ENCODE measurements around the gene DTX3L.

The DTX3L gene

DNA sequence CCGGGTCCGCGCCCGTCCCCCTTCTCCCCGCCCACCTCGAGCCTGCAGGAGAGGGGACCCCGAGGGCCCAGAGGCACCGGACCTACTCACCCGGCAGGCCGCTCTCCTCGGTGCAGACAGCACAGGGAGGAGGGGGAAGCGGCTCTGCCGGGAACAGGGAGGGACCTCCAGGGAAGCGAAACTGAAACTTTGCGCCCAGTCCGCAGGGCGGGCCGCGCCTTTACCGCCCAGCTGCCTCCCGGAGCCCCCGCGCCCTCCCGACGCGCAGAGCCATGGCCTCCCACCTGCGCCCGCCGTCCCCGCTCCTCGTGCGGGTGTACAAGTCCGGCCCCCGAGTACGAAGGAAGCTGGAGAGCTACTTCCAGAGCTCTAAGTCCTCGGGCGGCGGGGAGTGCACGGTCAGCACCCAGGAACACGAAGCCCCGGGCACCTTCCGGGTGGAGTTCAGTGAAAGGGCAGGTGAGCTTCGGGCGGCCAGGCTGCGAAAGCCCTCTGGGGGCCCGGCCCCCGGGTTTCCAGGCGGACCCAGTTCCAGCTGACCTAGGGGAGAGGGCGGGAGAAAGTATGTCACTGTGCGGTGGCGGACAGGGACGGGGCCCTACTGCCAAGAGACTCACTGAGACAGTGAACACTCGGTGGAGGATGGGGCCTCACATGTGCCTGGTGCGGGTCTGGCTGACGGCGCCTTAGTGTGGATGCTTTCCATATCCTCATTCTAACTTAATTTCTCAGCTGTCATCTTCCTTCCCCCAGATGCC is at the start of gene DTX3L, which contains the start of gene PARP9:
DTX3L (plus strand) TSS at position 184 of the 758 bp plus-strand sequence; CDS start at position 273, 89 bp downstream.
PARP9 (minus strand) TSS at position 146 of the 758 bp plus-strand sequence. CDS start 4,680 bp downstream, outside the sequence.
- CTCF ChIA-PET, result interaction anchor here (0.8 to 1.0 kb wide), 2 partner anchors 115 to 463 kb away, joined by 4 to 5 read pairs; partner anchors contain the start of gene SEMA5B

DNA sequence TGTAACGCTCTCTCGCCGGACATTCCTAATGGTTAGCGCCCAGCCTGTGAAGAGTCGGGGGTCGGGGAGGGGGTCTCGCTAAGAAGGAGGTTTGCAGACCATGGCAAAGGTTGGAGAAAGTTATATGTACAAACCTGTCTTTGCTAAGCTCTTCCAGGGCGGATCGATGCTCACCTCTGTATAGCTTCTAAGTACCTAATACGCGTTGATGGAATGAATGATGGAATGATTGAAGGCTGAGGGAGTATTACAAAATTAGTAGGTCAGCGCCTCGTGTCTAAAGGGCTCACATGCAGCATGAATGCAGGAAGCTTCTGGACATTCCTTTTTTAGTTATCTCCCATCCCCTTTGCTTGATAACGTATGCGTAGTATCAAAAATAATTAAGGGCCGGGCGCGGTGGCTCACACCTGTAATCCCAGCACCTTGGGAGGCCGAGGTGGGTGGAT is 49.1 kb upstream of the DTX3L start:
- no peak for DNase-seq (ENCODE audit: extremely low spot score)
- ChIA-PET CTCF (no interaction called here), POLR2A (interaction anchor here (0.6 to 1.9 kb wide), 12 partner anchors 9 to 164 kb away, joined by 3 to 8 read pairs (median 3); partner anchors contain the start of genes DTX3L, FAM162A, PARP9 and WDR5B)
- peak; percentile 41; the same call in 1 of the 2 replicates for TF ChIP-seq L3MBTL2 (conservative IDR thresholded peaks at IDR 0.05)
- no peak for TF ChIP-seq CTBP1 (IDR thresholded peaks at IDR 0.05; ENCODE audit: borderline replicate concordance)

More for the DNA sequence above, at the start of gene DTX3L, which contains the start of gene PARP9:
- peak; percentile 60 for DNase-seq (ENCODE audit: extremely low spot score)
- POLR2A ChIA-PET, result interaction anchor here (0.6 to 1.8 kb wide), 9 partner anchors 10 to 180 kb away, joined by 3 to 10 read pairs (median 3); partner anchors contain the start of genes FAM162A and KPNA1
- TF ChIP-seq L3MBTL2 (conservative IDR thresholded peaks at IDR 0.05) (peak; percentile 95), SP1 (IDR thresholded peaks at IDR 0.05) (no peak), ELF4 (IDR thresholded peaks at IDR 0.05) (no peak), ZNF384 (IDR thresholded peaks at IDR 0.05) (no peak), BHLHE40 (IDR thresholded peaks at IDR 0.05; ENCODE audit: borderline replicate concordance) (no peak)

GRCh38 chr3:122515870-122516269 is 48.3 kb upstream of the DTX3L start:
- CTCF ChIA-PET, result no interaction called here
- TF ChIP-seq ELF4 (IDR thresholded peaks at IDR 0.05) (no peak), CTBP1 (IDR thresholded peaks at IDR 0.05; ENCODE audit: borderline replicate concordance) (no peak), PKNOX1 (IDR thresholded peaks at IDR 0.05) (no peak), BHLHE40 (IDR thresholded peaks at IDR 0.05; ENCODE audit: borderline replicate concordance) (no peak), LEF1 (IDR thresholded peaks at IDR 0.05; ENCODE audit: borderline replicate concordance) (no peak), HDGF (IDR thresholded peaks at IDR 0.05; ENCODE audit: borderline replicate concordance) (no peak), SUZ12 (IDR thresholded peaks at IDR 0.05) (no peak), ARNT (IDR thresholded peaks at IDR 0.05) (no peak), NFRKB (IDR thresholded peaks at IDR 0.05) (no peak), FOXM1 (IDR thresholded peaks at IDR 0.05; ENCODE audit: borderline replicate concordance) (no peak), FOXA1 (IDR thresholded peaks at IDR 0.05) (no peak), ZNF384 (IDR thresholded peaks at IDR 0.05) (no peak), TARDBP (IDR thresholded peaks at IDR 0.05) (no peak), L3MBTL2 (conservative IDR thresholded peaks at IDR 0.05) (no peak), SP1 (IDR thresholded peaks at IDR 0.05) (no peak), FOXK2 (IDR thresholded peaks at IDR 0.05) (no peak)
- POLR2A ChIA-PET, result interaction anchor here (1.0 kb wide), 1 partner anchor 10 kb away, joined by 3 read pairs; no protein-coding TSS in a partner anchor
- no peak for DNase-seq (ENCODE audit: extremely low spot score)

GRCh38 chr3:122516846-122517360 is 47.2 kb upstream of the DTX3L start:
- CTCF ChIA-PET, result no interaction called here
- POLR2A ChIA-PET, result no interaction called here
- DNase-seq (ENCODE audit: extremely low spot score), result no peak
- TF ChIP-seq ELF4 (IDR thresholded peaks at IDR 0.05) (no peak), PKNOX1 (IDR thresholded peaks at IDR 0.05) (no peak), FOXM1 (IDR thresholded peaks at IDR 0.05; ENCODE audit: borderline replicate concordance) (no peak), ZNF384 (IDR thresholded peaks at IDR 0.05) (no peak), FOXK2 (IDR thresholded peaks at IDR 0.05) (no peak), SP1 (IDR thresholded peaks at IDR 0.05) (no peak), FOXA1 (IDR thresholded peaks at IDR 0.05) (no peak), LEF1 (IDR thresholded peaks at IDR 0.05; ENCODE audit: borderline replicate concordance) (no peak), SUZ12 (IDR thresholded peaks at IDR 0.05) (no peak), CTBP1 (IDR thresholded peaks at IDR 0.05; ENCODE audit: borderline replicate concordance) (no peak), ARNT (IDR thresholded peaks at IDR 0.05) (no peak), TARDBP (IDR thresholded peaks at IDR 0.05) (no peak)

- ChIA-PET CTCF (no interaction called here), POLR2A (no interaction called here)
- no peak for DNase-seq (ENCODE audit: extremely low spot score)
- TF ChIP-seq SP1 (IDR thresholded peaks at IDR 0.05) (no peak), FOXK2 (IDR thresholded peaks at IDR 0.05) (no peak), ZNF384 (IDR thresholded peaks at IDR 0.05) (no peak)
These were observed 44.4 kb upstream of the DTX3L start for GRCh38 chr3:122519693-122520092.

GRCh38 chr3:122520861-122521260 is 43.3 kb upstream of the DTX3L start:
- CTCF ChIA-PET, result no interaction called here
- POLR2A ChIA-PET, result no interaction called here
- no peak for DNase-seq (ENCODE audit: extremely low spot score)
- TF ChIP-seq CTBP1 (IDR thresholded peaks at IDR 0.05; ENCODE audit: borderline replicate concordance), result no peak

GRCh38 chr3:122523317-122523716 is 40.8 kb upstream of the DTX3L start:
- no peak for DNase-seq (ENCODE audit: extremely low spot score)
- ChIA-PET CTCF (no interaction called here), POLR2A (no interaction called here)
- TF ChIP-seq NFRKB (IDR thresholded peaks at IDR 0.05) (no peak), HDGF (IDR thresholded peaks at IDR 0.05; ENCODE audit: borderline replicate concordance) (no peak), PKNOX1 (IDR thresholded peaks at IDR 0.05) (no peak)
